GM21723 (cell line): Measurements from ENCODE around the gene KLF3.

ENCODE experiments used
- ATAC-seq: cut with Tn5 transposase; IDR thresholded peaks from one replicate; pipeline ENCODE4 v1.9.1; 2021; ENCODE audit warnings: mild to moderate bottlenecking, moderate library complexity; ENCODE audit not compliant: unreplicated experiment

The KLF3 gene

DNA sequence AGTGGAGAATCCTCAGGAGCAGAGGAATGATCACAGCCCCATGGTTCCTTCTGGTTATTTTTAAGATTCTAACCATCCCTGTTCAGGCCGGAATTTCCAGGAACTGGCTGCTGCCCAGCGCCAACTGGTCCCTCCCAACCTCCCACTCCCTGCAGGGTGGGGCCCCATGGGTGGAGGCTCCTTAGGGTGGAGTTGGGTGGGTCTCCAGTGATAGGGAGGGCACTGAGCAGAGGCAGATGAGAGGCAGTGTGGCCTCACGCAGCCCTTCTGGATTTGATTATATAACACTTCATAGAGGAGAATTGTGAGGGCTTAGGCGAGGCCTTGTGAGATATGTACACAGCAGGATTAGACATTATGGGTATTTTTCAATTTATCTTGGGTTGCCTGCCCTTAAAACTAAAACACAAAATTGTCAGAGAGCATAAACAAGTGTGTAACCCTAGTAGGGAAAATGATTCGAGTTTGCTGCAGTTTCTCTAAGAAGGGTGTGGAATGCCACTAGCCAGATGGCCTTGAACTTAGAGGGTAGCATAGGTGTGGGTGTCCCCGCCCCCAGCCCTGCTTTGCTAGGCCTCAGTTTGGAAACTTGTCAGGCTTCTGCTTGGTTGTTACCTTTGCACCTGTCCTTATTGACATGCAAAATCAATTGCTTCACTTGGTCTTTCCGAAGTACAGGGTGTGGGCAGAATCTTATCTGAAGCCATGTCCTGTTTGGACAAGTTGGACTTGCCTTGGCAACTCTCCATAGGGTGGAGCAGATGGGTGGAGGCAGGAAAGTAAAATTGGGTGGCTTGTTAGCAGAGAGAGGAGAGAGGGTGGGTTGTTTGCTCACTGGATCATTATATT lies 9.4 kb downstream of the KLF3 start:
- ATAC-seq = no peak

DNA sequence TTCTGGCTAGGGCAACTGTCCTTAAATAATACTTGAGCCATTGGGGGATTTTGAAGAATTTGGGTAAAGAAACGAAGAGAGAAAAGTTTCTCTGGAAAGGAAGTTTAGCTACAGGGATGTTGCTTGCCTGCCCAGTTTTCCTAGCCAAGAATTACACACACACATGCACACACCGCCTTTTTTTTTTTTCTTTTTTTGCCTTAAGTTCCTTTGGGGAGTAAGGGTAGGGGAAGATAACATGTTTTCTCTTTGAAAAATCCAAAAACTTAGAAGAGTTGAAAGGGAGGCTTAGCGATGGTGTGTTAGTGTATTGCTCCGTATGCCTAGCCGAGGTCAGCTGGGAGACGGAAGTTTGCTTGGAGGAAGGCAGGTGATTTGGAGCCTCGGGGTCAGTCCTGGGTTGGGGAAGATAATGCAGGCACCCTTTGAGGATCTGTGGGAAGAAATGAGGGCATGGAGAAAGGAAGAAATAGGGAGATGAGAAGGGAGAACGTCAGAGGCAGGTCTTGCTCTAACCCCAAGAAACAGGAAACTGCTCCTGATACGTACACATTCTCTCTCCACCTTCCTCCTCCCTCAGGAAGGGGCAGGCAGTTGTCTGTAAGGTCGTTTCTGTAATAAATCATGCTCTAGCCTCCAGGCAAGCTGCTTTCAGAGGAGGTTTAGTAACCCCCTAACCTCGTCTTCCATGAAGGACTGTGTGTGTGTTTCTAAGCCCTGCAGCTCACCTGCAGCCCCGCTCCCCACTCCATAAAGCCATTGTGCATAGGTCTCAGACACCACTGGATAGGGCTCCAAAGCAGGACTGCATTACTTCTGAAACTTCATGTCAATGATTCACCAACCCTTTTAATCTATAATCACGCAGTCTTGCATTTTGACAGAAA lies 10.5 kb downstream of the KLF3 start:
- ATAC-seq = no peak

DNA sequence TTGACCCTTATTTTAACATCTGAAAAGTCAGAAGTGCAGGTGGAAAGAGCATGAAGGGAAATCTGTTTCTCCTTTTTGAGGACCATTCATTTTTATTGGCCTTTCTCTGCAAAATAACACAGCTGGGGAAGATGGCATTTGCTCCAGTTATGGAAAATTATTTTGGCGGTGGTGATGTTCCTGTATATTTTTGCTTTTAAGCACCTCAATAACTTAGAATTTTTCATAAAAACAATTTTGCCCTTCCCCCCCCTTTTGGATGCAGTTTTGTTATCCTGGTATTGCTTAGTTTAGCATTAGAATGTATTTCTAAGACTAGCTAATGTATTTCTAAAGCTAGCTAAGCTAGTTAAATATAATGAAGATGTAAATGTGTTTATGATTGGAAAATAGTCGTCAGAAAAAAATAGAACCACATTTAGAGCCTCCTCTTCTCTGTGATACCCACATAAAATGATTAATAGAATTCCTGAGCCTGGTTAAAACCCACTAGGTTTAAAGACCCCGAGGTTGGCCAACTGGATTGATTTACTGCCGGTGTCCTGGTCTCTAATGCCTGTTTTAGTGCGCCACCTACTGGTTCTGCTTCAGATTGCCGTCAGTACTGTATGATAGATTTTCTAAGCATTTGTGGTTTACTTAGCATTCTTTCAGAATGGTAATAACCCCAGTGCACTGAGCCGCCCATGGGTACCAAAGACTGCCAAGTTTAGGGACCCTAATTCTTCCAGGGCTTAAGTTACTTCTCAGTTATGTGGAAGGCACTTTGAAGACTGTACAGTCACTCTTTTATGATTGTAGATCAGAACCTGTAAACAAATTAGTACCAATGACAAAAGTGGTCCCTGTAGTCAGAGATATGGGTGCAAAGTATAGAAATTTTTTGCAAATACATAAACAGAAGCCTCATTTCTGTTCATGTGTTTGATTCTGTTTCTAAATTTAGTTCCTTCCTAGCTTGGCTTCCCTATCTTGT lies 11.4 kb downstream of the KLF3 start:
- peak; percentile 69 for ATAC-seq

DNA sequence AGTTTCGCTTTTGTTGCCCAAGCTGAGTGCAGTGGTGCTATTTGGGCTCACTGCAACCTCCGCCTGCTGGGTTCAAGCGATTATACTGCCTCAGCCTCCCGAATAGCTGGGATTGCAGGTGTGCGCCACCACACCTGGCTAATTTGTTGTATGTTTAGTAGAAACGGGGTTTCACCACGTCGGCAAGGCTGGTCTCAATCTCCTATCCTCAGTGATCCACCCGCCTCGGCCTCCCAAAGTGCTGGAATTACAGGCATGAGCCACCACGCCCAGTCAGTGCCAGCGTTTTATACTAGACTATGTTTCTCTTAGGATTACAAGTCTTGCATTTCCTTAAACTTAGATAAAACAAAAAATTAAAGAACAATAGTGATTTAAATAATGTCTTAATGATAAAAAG lies 13.0 kb downstream of the KLF3 start:
- no peak for ATAC-seq

DNA sequence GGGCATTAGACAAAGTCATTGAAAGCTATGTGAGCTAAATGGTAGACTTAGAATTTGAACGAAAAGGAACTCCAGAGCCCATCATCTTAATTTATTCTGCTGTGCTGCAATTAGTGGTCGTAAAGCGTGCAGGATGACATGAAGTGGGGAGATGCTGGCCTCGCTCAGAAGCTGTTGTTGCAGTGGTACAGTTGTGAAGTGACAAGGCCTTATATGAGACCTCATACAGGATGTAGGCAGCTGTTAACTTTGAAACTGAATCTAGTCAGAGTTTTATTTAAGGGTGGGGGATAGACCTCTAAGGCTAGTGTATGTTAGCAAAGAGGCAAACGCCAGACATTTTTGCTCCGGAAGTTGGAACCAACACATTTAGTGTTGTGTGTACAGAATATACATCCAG lies 13.4 kb downstream of the KLF3 start:
- no peak for ATAC-seq

DNA sequence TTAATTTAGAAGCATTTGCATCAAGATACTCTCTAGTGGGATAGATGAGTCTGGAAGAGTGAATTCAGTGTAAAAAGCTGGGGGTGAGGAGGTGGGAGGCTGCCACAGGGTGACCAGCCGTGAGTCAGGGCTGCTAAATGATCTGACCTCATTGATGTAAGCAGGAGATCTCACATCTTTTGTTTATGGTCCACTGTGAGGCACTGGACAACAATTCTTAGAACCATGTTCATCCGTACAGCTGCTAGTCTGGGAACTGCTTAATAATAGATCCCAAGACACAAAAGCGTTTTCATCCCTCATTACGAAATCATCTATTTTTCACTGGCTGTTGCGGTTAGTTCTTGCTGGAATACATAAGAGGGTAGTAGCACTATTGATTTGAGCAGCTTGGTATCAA lies 14.1 kb downstream of the KLF3 start:
- ATAC-seq = no peak

DNA sequence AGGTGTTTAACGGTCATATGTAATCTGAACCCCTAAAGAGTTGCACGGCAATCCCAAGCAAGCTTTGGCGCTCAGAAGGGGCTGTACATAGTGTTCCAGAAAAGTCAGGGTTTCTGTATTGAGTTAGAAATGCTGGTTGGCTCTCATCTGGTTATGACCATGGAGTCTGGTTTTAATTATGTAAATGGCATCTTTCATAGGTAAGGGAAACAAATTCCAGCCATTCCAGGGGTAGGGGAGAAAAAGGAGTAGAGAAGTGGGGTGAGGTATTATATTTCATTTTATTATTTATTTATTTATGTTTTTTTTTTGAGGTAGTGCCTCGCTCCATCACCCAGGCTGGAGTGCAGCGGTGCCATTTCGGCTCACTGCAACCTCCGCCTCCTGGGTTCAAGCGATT lies 15.9 kb downstream of the KLF3 start:
- ATAC-seq = no peak

DNA sequence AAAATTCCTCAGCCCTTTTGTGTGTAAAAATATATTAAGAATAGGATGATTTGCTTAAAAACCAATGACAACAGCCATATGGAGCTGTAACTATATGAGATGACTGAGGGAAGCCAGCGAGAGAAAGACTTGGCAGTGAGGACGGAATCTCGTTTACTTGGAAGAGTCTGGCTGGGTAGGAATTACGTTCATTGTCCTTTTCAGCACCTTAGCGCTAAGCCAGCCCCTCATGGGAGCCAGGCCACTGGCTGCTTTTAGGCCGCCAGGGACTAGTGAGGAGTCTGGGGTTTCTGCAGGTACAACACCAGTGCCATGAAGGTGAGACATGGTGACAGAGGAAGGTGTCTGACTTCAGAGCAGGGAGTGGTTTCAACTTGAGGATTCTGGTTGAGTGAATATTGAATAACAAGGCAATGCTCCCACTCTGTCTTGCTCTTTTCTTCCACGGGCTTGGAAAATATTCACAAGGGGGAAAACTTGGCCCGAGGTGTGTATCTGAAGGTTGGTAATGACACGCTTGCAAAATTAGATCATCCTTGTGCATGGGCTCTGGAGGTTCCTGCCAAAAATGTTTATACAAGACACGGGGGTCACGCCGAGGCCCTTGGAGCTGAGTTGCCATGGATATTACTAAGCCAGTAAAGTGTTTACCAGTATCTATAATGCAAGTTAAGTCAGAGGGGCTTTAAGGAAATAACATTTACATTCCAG lies 17.4 kb downstream of the KLF3 start:
- no peak for ATAC-seq

DNA sequence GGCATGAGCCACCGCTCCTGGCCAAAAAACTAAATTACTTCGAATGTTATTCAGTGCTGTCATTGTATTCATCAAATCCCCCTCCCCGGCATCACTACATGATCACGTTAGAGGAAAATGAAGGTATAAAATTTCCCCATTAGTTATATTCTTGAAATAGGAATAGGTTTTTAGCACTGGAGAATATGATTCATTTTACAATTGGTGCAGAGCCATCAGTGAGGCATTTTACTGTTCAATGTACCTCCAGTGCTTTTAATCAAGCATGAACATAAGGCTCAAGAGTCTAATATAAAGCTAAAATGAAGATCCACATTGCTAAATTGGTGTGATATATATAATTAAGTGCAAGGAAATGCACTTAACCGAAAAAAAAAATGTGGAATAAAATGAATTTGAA lies 18.3 kb downstream of the KLF3 start:
- no peak for ATAC-seq

DNA sequence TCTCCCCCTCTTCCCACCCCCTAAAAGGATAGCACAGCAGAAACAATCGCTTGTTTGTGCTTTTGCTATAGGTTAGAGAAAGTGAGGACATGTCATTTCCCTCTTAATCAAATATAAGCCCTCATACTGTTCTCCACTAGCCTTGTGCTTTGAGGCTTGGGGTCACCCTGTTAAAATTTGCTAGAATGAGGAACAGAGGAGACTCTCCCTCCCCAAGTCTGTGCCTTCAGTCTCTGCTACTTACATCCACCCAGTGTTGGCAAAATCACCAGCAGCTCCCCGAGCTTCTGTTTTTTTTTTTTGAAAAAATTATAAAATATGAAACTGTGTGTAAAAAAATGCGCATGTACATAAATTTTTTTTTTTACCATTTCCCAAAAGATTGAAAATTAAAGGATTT lies 19.3 kb downstream of the KLF3 start:
- no peak for ATAC-seq

DNA sequence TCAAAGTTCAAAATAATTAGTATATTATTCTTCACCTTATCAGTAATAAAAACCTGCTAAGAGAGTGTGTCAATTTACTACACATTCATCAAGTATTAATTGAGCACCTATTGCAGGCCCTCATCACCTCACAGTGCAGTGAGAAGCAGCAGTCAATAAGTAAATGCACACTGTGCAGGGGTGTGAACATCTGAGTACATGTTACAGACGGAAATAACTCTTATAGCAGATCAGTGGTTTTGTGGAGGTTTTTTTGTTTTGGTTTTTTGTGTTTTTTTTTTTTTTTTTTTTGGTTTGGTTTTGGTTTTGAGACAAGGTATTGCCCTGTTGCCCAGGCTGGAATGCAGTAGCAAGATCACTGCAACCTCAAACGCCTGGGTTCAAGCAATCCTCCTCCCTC lies 20.3 kb downstream of the KLF3 start:
- ATAC-seq = peak; percentile 54

DNA sequence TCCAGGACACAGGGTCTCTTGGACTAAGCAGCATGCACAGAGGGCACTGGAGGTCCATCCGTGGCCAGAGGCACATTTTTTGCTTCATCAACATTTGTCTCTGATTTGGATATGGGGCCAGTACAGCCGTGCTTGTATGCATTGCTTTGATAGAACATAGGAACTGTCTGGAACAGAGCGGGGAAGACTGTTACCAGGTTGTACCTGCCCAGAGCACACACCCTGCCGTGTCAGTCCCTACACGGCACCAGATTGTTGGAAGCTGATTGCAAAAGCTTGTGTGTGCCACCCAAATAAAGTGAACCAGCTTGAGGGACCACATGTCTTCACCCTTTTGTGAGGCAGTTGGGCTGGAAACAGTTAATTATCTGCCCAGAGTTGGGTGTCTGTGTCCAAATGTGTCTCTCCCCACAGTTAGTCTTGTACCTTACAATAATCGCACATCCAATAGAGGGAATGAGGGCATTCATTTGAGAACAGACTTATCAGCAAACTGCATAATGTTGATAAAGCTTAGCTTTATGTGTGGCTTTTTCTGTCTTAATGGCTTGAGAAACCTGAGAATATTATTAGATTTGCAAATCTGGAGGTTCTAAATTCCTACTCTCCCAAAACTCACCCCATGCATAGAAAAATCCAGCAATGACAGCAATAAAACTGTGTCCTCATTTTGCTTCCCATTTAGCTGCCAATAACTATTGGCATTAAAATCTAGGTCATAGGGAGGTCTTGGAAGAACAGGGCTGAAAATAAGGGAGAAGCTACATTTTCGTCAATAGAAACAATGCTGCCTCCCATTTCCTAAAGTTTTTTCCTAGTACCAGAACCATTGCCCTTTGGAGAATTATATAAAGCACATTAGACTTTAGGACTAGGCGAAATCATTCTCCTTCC lies 21.2 kb downstream of the KLF3 start:
- ATAC-seq = no peak

DNA sequence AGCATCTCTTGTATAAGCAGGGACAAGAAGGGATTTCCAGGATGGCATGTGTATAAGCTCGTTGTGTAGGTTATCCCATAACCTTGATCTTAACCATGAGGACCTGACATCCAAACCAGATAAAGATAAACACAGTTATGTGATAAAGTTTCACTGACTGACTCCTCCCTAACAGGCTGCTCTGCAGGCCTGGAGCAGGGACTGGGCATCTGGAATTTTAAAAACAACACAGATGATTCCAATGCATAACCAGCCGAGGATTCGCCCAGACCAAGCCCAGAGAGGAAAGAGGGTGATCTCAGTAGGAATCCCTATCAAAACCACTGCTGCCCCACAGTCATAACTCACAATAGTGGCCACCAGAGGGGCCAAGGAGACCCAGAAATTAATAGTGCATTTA lies 22.7 kb downstream of the KLF3 start:
- no peak for ATAC-seq

DNA sequence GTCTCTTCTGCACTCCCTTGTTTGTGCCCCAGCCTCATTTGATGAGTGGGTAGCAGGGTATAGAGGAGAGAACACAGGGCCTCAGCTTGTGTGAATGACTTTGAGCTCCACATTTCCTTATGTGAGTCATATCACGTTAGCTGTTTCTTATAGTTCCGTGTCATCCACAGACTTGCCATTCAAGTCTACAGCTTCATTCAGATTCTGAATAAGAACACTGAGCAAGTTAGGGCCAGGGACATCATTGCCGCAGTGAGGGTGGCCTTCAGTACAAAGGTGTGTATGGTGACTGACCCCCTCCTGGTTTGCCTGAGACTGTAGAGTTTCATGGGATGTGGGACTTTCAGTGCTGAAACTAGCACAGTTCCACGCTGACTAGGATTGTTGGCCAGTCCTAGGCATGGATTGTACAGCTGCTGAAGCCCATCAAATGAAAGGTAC lies 23.6 kb downstream of the KLF3 start:
- no peak for ATAC-seq

DNA sequence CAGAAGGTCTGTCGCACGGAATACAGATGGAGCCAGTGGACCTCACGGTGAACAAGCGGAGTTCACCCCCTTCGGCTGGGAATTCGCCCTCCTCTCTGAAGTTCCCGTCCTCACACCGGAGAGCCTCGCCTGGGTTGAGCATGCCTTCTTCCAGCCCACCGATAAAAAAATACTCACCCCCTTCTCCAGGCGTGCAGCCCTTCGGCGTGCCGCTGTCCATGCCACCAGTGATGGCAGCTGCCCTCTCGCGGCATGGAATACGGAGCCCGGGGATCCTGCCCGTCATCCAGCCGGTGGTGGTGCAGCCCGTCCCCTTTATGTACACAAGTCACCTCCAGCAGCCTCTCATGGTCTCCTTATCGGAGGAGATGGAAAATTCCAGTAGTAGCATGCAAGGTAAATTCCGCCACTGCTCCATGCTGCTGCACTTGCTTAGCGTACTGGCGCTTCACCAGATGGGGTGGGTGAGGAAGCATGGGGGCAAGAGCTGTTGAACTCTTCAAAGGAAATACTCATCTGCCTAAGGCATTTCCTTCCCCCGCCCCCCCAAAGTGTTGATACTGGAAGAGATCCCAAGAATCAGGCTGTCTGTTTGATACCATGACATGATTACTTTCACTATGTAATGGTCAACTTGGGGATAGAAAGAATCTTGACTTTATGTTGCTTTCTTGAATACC lies 24.8 kb downstream of the KLF3 start:
- ATAC-seq = no peak

DNA sequence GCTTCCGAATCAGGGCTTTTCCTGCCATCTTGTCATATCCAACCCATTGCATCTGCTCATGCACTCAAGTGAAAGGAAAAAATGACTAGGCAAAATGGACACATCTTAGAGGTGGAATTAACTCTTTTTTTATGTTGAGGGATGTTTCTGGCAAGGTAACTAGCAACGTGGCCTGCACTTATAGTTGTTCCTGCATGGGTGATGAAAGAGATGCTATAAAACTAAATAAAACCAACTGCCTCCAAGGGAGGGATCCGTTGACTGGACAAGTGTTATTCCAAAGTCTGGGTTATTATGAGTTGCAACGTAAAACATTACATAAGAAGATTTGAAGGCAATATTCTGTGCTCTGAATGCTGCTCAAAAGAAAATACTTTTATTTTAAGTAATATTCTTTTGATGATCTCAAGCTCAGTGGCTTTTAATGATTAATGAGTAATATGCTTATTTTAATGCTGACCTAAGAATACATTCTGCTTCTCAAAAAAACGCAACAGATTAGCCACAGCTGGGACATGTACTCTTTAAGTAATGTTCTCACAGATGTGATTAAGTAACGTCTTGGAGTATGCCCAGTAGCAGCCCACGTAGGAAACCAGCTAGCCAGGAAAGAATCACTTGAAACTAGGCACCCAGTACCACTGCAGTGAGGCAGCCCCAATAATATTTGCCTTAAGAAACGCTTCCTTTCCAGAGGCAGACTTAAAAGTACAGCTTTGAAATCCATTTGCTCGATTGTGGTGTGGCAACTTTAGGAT lies 27.4 kb downstream of the KLF3 start:
- ATAC-seq = no peak

DNA sequence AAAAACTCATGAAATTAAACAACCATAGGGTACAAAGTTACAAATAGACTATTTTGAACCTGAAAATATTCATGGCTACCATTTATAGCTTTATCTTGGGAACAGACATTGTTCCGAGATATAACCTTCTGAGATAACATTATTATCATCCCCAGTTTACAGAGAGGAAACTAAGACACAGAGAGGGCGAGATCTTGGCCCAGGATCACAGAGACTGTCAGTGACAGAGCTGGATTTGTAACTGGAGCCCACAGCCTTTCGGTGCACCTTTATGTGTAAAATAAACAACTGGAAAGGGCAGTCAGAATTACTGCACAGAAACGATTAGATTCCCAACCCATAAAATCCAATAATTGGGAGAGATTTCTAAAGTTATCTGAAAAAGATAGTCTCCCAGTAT lies 28.4 kb downstream of the KLF3 start:
- ATAC-seq = no peak

DNA sequence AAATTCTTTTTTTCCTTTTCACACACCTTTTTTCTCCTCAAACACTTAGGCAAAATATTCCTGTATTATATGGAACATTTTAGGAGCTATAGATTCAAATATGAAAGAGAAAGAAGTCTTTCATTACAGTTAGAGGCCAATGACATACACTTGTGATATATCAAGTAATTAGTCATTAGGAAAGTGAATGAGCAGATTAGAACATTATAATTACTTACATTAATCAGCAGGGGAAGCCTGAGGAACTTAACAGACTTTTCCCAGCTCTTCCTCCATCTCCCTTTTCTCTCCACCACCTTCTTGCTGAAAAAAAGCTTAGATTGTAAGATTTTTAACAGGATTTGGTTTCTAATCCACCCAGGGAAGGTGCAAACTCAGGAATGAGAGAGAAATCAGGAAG lies 29.6 kb downstream of the KLF3 start:
- ATAC-seq = no peak
